GM23338 (cell line): ENCODE measurements around the gene FAM200C. TPM values are rescaled to one million over a fixed set of nuclear protein-coding genes. Genes with fewer than 3 reads are reported as not detected.

Experiments used
- ATAC-seq: fragments of 200-7000 bp; cut with Tn5 transposase; 3 replicates; pipeline ENCODE4 v1.9.1; 2020
- DNase-seq: peaks from one replicate; pipeline ENCODE4 v3.0.0-alpha.2; 2015; ENCODE audit warnings: low spot score
- H2AFZ ChIP-seq: fragments of 200-600 bp; sonication (generic); 2 replicates; pipeline ENCODE4 v1.8.0; 2016; ENCODE audit warnings: antibody characterized with exemption, mild to moderate bottlenecking, moderate library complexity
- H3F3A ChIP-seq: fragments of 200-600 bp; sonication (generic); replicated peaks from 2 replicates; pipeline ENCODE4 v1.8.0; 2017; ENCODE audit warnings: antibody characterized with exemption, mixed run types, low read depth
- H3K27ac ChIP-seq: fragments of 200-600 bp; sonication (generic); 2 replicates; pipeline ENCODE4 v1.6.1; 2016; ENCODE audit warnings: low read depth
- H3K27me3 ChIP-seq: fragments of 200-600 bp; sonication (generic); 2 replicates; pipeline ENCODE4 v1.8.0; 2016; ENCODE audit warnings: mild to moderate bottlenecking, mixed run types, moderate library complexity; ENCODE audit not compliant: insufficient read depth
- H3K36me3 ChIP-seq: fragments of 200-600 bp; sonication (generic); 2 replicates; pipeline ENCODE4 v1.8.0; 2016; ENCODE audit warnings: mild to moderate bottlenecking; ENCODE audit not compliant: insufficient read depth
- H3K4me1 ChIP-seq: fragments of 200-600 bp; sonication (generic); 2 replicates; pipeline ENCODE4 v1.8.0; 2016; ENCODE audit warnings: mild to moderate bottlenecking, moderate library complexity; ENCODE audit not compliant: insufficient read depth
- H3K4me2 ChIP-seq: fragments of 200-600 bp; sonication (generic); 2 replicates; pipeline ENCODE4 v1.7.1; 2017; ENCODE audit warnings: mixed run types
- H3K4me3 ChIP-seq: fragments of 200-600 bp; sonication (generic); 2 replicates; pipeline ENCODE4 v1.6.1; 2016; ENCODE audit warnings: mixed run types
- H3K79me2 ChIP-seq: fragments of 200-600 bp; sonication (generic); replicated peaks from 2 replicates; pipeline ENCODE4 v1.8.0; 2017; ENCODE audit warnings: mild to moderate bottlenecking; ENCODE audit not compliant: insufficient read depth
- H3K9me2 ChIP-seq: fragments of 200-600 bp; sonication (generic); 2 replicates; pipeline ENCODE4 v1.8.0; 2017; ENCODE audit not compliant: insufficient read depth
- H4K20me1 ChIP-seq: fragments of 200-600 bp; sonication (generic); replicated peaks from 2 replicates; pipeline ENCODE4 v1.8.0; 2017; ENCODE audit warnings: mild to moderate bottlenecking; ENCODE audit not compliant: insufficient read depth
- H3K27ac Mint-ChIP-seq: 2 replicates; pipeline ENCODE4 v1.8.0; 2020; ENCODE audit warnings: inconsistent platforms, mild to moderate bottlenecking, moderate library complexity, mixed read lengths
- H3K27me3 Mint-ChIP-seq: 3 replicates; pipeline ENCODE4 v1.8.0; 2022; ENCODE audit warnings: low read depth, mild to moderate bottlenecking, moderate library complexity, mixed read lengths, inconsistent platforms; ENCODE audit not compliant: insufficient read depth, poor library complexity
- H3K36me3 Mint-ChIP-seq: 3 replicates; pipeline ENCODE4 v1.8.0; 2021; ENCODE audit warnings: low read depth, mild to moderate bottlenecking, inconsistent platforms, moderate library complexity, mixed read lengths
- H3K4me1 Mint-ChIP-seq: 3 replicates; pipeline ENCODE4 v1.8.0; 2020; ENCODE audit warnings: mild to moderate bottlenecking, inconsistent platforms, mixed read lengths
- H3K4me3 Mint-ChIP-seq: 3 replicates; pipeline ENCODE4 v1.8.0; 2021; ENCODE audit warnings: moderate library complexity, mild to moderate bottlenecking, inconsistent platforms, mixed read lengths
- H3K9me3 Mint-ChIP-seq: 3 replicates; pipeline ENCODE4 v1.8.0; 2020; ENCODE audit warnings: moderate library complexity, mild to moderate bottlenecking, inconsistent platforms, mixed read lengths
- CREB1 ChIP-seq: fragments of 250-450 bp; sonication (Bioruptor Pico); IDR thresholded peaks from 2 replicates; pipeline ENCODE4 v1.5.0; 2020; ENCODE audit warnings: low read depth, mild to moderate bottlenecking, moderate library complexity
- CTCF ChIP-seq, 2 experiments: fragments of 200-600 bp in 1 of 2; sonication (generic) in 1 of 2; conservative IDR thresholded peaks; 2 replicates each; pipeline versions ENCODE4 v1.5.1 to v1.6.1; 2016 to 2017; ENCODE audit warnings: antibody characterized with exemption in 2 of 2, low read depth in 2 of 2, mild to moderate bottlenecking in 2 of 2, moderate library complexity in 1 of 2
- ETS1 ChIP-seq: IDR thresholded peaks from 2 replicates; pipeline ENCODE4 v1.6.1; 2016; ENCODE audit warnings: antibody characterized with exemption
- EZH2 ChIP-seq: fragments of 200-600 bp; sonication (generic); IDR thresholded peaks from one replicate; pipeline ENCODE4 v1.8.0; 2017; ENCODE audit warnings: antibody characterized with exemption, mild to moderate bottlenecking, low read depth; ENCODE audit not compliant: unreplicated experiment
- EZH2phosphoT487 ChIP-seq: fragments of 200-600 bp; sonication (generic); IDR thresholded peaks from one replicate; pipeline ENCODE4 v1.8.1; 2018; ENCODE audit warnings: antibody characterized with exemption; ENCODE audit not compliant: unreplicated experiment
- JUNB ChIP-seq: IDR thresholded peaks from one replicate; pipeline ENCODE4 v1.6.1; 2016; ENCODE audit warnings: antibody characterized with exemption; ENCODE audit not compliant: unreplicated experiment
- NANOG ChIP-seq: IDR thresholded peaks from 2 replicates; pipeline ENCODE4 v1.6.1; 2016; ENCODE audit warnings: antibody characterized with exemption, borderline replicate concordance
- POLR2AphosphoS5 ChIP-seq: IDR thresholded peaks from 2 replicates; pipeline ENCODE4 v1.6.1; 2016; ENCODE audit warnings: antibody characterized with exemption, low read depth
- REST ChIP-seq: IDR thresholded peaks from one replicate; pipeline ENCODE4 v1.6.1; 2018; ENCODE audit warnings: antibody characterized with exemption; ENCODE audit not compliant: unreplicated experiment
- STAT1 ChIP-seq: IDR thresholded peaks from one replicate; pipeline ENCODE4 v1.6.1; 2016; ENCODE audit warnings: antibody characterized with exemption; ENCODE audit not compliant: unreplicated experiment
- ZNF114 ChIP-seq: fragments of 250-450 bp; sonication (Bioruptor Pico); IDR thresholded peaks from 2 replicates; pipeline ENCODE4 v1.5.0; 2020; ENCODE audit warnings: mild to moderate bottlenecking, moderate library complexity
- ZNF331 ChIP-seq: fragments of 250-450 bp; sonication (Bioruptor Pico); IDR thresholded peaks from 2 replicates; pipeline ENCODE4 v1.5.0; 2020; ENCODE audit warnings: low read depth, mild to moderate bottlenecking, moderate library complexity
- polyA plus RNA-seq: library from polyadenylated mRNA; unstranded; fragments of >200 nt; fragmentation: Nextera tagmentation; extraction: Ambion mirVana; gene quantifications from 2 replicates; pipeline ENCODE4 v1.2.1, GENCODE V29; 2016
- total RNA-seq: library from RNA; depleted of rRNA; stranded (reverse); fragments of >200 nt; shearing (Covaris generic); gene quantifications from 2 replicates; pipeline ENCODE4 v1.2.3, GENCODE V29; 2014

FAM200C gene
- total and polyA plus RNA-seq, 2 experiments from 2014 or later: 4.6 to 6.9 TPM

GRCh38 chr5:160352308-160352707 lies 47.5 kb downstream of the FAM200C start:
- Histone ChIP-seq H3K27me3 (no peaks in the 10 kb centered on the region), H3K27ac (no peak overlapping the region), H3F3A (no peaks in the 10 kb centered on the region), H2AFZ (0 out of 2 replicates have a peak overlapping the region, but pooled peaks have one; percentile 32), H3K4me2 (no peak overlapping the region), H3K79me2 (no peaks in the 10 kb centered on the region), H3K36me3 (no peaks in the 10 kb centered on the region), H3K9me2 (no peaks in the 10 kb centered on the region), H3K4me1 (no peaks in the 10 kb centered on the region), H3K4me3 (no peak overlapping the region), H4K20me1 (no peaks in the 10 kb centered on the region)
- TF ChIP-seq NANOG: no peak
- no peak for TF ChIP-seq EZH2
- TF ChIP-seq JUNB: no peak
- no peak for TF ChIP-seq REST
- no peak for TF ChIP-seq ZNF114
- no peak for TF ChIP-seq EZH2phosphoT487
- no peak for TF ChIP-seq CREB1
- no peak for TF ChIP-seq ZNF331 (CRISPR knock-in tag)
- TF ChIP-seq POLR2AphosphoS5: no peak
- TF ChIP-seq CTCF (conservative IDR thresholded peaks at IDR 0.05; ENCODE audit: low read depth in 2 of 2): no peak
- TF ChIP-seq ETS1: no peak
- TF ChIP-seq STAT1: no peak
- H3K4me1 Mint-ChIP-seq: peaks cover 14% of the 10 kb centered on the region
- ATAC-seq: no peak
- no peak for DNase-seq
- peaks cover 5% of the 10 kb centered on the region for H3K27me3 Mint-ChIP-seq
- no peaks in the 10 kb centered on the region for H3K9me3 Mint-ChIP-seq
- H3K27ac Mint-ChIP-seq: no peak overlapping the region
- no peaks in the 10 kb centered on the region; the same call in 2 of the 3 replicates for H3K36me3 Mint-ChIP-seq
- H3K4me3 Mint-ChIP-seq: no peak overlapping the region
